Memory B cell (primary cell): ENCODE data around the gene GNB4.

ENCODE experiments used
- ATAC-seq: fragments of 150-1000 bp; cut with Tn5 transposase; 2 replicates; pipeline ENCODE4 v1.10.0; 2021; ENCODE audit warnings: low read depth, mild to moderate bottlenecking, moderate library complexity
- DNase-seq, 2 donors: peaks; one replicate each; pipeline ENCODE4 v3.0.0; 2022; ENCODE audit warnings: low spot score in 2 of 2
- H3K27ac Mint-ChIP-seq: one replicate; pipeline ENCODE4 v1.8.0; 2022; ENCODE audit warnings: mild to moderate bottlenecking, moderate library complexity, mixed read lengths
- H3K27me3 Mint-ChIP-seq: one replicate; pipeline ENCODE4 v1.8.0; 2022; ENCODE audit warnings: mixed read lengths
- H3K36me3 Mint-ChIP-seq: one replicate; pipeline ENCODE4 v1.8.0; 2022; ENCODE audit warnings: mild to moderate bottlenecking, mixed read lengths
- H3K4me1 Mint-ChIP-seq: one replicate; pipeline ENCODE4 v1.8.0; 2022; ENCODE audit warnings: mixed read lengths
- H3K4me3 Mint-ChIP-seq: one replicate; pipeline ENCODE4 v1.8.0; 2022; ENCODE audit warnings: mild to moderate bottlenecking, moderate library complexity, mixed read lengths
- H3K9me3 Mint-ChIP-seq: one replicate; pipeline ENCODE4 v1.8.0; 2022; ENCODE audit warnings: mixed read lengths

The GNB4 gene

DNA sequence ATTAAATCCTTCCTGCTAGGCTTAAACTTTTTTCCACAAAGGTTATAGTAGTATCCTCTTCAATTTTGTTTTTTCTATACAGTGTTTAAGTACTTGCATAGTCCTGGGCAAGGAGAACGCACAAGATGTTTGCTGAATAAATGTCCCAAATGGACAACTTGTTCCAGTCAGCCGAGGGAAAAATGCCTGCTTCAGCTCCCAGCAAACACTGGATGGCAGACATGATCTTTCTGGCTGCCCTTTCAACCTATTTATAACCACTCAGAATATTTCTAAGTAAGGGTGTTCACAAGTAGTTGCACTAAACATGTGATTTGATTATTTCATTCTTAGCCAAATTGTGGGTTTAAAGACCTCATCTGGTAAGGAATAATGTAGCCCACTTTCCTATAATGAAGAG is 29.8 kb downstream of the GNB4 start:
- H3K4me1 Mint-ChIP-seq = no peaks in the 10 kb centered on the region
- no peaks in the 10 kb centered on the region for H3K9me3 Mint-ChIP-seq
- H3K27ac Mint-ChIP-seq = no peak overlapping the region
- no peaks in the 10 kb centered on the region for H3K27me3 Mint-ChIP-seq
- ATAC-seq (peak; percentile 34), DNase-seq (no peak)
- H3K36me3 Mint-ChIP-seq = peaks cover 21% of the 10 kb centered on the region
- no peak overlapping the region for H3K4me3 Mint-ChIP-seq

DNA sequence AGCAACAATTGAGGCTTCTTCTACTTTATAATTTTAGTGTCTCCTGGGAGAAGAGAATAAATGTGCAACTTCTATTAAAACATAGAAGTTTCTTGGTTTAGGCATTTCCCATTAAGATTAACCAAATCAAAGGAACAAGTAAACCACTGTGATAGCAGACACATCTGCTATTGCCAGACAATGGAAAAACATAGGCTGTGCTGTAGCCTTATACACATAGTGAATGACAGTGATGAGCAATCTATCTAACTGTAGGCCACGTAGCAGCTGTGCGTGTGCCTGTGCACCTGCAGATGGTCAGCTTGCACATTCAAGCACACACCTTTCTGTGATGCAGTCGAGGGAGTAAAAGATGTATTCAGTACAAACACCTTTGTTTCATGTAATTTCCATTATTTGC is 32.7 kb downstream of the GNB4 start:
- no peaks in the 10 kb centered on the region for H3K27me3 Mint-ChIP-seq
- no peaks in the 10 kb centered on the region for H3K4me1 Mint-ChIP-seq

DNA sequence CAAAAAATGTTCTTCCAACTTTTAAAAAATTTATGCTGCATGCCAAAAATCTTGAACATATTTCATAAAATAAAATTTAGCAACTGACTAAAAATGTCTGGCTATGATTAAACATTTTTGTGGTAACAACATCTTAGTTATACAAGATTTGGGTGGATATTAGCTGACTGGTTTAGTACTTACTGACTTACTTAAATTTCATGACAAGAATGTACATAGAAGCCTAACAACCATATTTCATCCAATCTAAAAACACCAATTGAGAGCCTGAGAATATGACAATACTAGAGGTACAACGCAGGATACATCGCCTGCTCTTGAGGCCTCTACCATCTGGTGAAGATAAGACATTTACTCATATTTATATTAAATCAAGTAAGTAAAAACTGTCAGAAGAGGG is 34.6 kb downstream of the GNB4 start:
- Mint-ChIP-seq H3K27ac (no peak overlapping the region), H3K4me3 (no peak overlapping the region), H3K27me3 (no peaks in the 10 kb centered on the region), H3K4me1 (no peaks in the 10 kb centered on the region), H3K36me3 (peaks cover 8% of the 10 kb centered on the region), H3K9me3 (no peaks in the 10 kb centered on the region)
- DNase-seq (no peak), ATAC-seq (no peak)

More for the DNA sequence above, 32.7 kb downstream of the GNB4 start:
- no peak overlapping the region for H3K4me3 Mint-ChIP-seq
- peaks cover 8% of the 10 kb centered on the region for H3K36me3 Mint-ChIP-seq
- no peaks in the 10 kb centered on the region for H3K9me3 Mint-ChIP-seq
- DNase-seq (no peak), ATAC-seq (no peak)
- H3K27ac Mint-ChIP-seq = no peak overlapping the region

DNA sequence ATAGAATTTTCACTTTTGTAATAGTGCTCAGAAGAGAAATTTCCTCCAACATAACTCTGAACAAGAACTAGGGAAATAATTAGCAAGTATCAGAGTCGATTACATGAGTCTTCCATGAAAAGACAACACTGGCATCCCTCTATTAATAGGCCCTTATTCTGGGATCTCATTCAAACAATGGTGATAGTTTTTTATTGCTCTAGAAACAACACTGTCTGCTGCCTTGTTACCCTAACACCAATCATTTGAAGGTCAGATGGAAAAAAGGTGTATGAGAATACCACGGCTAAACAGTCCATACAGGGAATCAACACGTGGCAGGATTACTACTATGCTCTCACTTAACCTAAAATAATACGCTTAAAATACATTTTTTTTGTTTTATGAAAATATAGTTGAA is 35.9 kb downstream of the GNB4 start:
- Mint-ChIP-seq H3K4me3 (no peak overlapping the region), H3K27me3 (no peaks in the 10 kb centered on the region), H3K9me3 (no peaks in the 10 kb centered on the region), H3K4me1 (no peaks in the 10 kb centered on the region), H3K36me3 (peaks cover 9% of the 10 kb centered on the region), H3K27ac (no peak overlapping the region)
- DNase-seq (no peak), ATAC-seq (no peak)

DNA sequence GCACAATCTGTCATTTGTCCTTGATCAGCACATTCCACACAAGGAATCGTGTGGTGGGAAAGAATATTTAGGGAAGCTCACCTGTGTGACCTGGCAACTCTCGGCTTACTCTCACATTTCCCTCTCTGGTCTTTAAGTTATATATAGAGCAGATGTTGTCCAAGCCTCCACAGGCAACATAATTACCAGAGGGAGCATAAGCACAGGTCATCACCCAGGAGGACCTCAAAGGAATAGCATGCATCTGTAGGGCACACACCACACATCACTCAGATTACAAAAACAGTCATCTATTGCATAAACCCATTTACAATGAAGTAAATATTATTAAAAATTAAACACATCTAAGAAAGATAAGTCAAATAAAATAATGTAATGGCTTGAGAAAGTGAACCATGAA is 36.5 kb downstream of the GNB4 start:
- no peaks in the 10 kb centered on the region for H3K4me1 Mint-ChIP-seq
- no peak for ATAC-seq
- DNase-seq = no peak
- no peaks in the 10 kb centered on the region for H3K27me3 Mint-ChIP-seq
- no peak overlapping the region for H3K4me3 Mint-ChIP-seq
- H3K36me3 Mint-ChIP-seq = peaks cover 10% of the 10 kb centered on the region
- no peaks in the 10 kb centered on the region for H3K9me3 Mint-ChIP-seq
- H3K27ac Mint-ChIP-seq = no peak overlapping the region

DNA sequence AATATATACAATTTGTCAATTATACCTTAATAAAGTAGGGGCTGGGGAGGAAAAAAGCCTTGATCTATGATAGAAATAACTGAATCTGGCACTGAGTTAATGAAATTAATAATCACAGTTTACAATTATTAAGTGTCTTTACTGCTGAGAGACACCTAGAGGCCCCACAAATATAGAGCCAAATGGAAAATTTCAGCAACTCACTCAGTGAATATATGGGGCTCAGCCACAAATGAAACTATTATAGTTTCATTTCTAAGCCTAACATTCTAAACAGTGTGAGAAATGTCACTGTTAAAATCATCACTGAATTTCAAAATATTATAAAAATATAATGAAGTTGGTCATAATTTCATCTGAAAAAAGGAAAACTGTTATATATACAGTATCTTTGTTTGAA is 40.3 kb downstream of the GNB4 start:
- ATAC-seq = no peak
- Mint-ChIP-seq H3K27ac (no peak overlapping the region), H3K4me3 (no peak overlapping the region), H3K4me1 (no peaks in the 10 kb centered on the region), H3K9me3 (no peaks in the 10 kb centered on the region), H3K27me3 (no peaks in the 10 kb centered on the region), H3K36me3 (peaks cover 2% of the 10 kb centered on the region)
- no peak for DNase-seq

DNA sequence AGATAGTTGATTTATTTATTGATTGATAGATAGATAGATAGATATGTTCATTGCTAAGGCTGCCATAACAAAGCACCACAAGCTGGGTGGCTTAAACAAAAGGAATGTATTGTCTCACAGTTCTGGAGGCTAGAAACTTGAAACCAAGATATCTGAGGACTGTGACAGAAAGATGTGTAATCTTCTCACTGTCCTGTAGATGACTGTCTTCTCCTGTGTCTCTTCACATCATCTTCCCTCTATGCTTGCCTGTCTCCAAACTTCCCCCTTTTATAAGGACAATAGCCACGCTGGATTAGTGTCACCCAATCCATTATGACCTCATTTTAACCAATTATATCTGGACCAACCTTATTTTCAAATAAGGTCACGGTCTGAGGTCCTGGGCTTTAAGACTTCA is 40.9 kb downstream of the GNB4 start:
- H3K4me3 Mint-ChIP-seq = no peak overlapping the region
- ATAC-seq = no peak
- peaks cover 2% of the 10 kb centered on the region for H3K36me3 Mint-ChIP-seq
- no peak overlapping the region for H3K27ac Mint-ChIP-seq
- H3K4me1 Mint-ChIP-seq = no peaks in the 10 kb centered on the region
- H3K9me3 Mint-ChIP-seq = no peaks in the 10 kb centered on the region
- no peaks in the 10 kb centered on the region for H3K27me3 Mint-ChIP-seq
- no peak for DNase-seq

DNA sequence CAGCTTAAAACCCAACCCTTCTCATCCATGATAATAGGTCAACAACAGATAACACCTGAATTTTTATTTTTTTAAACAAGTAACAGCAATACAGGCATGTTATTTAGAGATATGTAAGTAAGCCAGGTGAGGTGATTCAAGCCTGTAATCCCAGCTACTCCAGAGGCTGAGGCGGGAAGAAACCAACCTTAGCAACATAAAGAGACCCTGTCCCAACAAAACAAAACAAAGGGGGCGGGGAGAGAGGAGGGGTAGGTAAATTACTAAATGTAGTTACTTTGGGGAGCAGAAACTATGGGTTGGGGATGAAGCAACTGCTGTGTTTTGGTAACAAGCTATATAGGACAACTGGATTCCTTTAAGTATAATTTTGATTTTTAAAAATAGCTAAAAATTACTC is 47.0 kb downstream of the GNB4 start:
- ATAC-seq = no peak
- no peaks in the 10 kb centered on the region for H3K27me3 Mint-ChIP-seq
- no peaks in the 10 kb centered on the region for H3K9me3 Mint-ChIP-seq
- DNase-seq = no peak
- H3K4me3 Mint-ChIP-seq = no peak overlapping the region
- H3K27ac Mint-ChIP-seq = no peak overlapping the region
- no peaks in the 10 kb centered on the region for H3K4me1 Mint-ChIP-seq
- H3K36me3 Mint-ChIP-seq = peaks cover 6% of the 10 kb centered on the region

DNA sequence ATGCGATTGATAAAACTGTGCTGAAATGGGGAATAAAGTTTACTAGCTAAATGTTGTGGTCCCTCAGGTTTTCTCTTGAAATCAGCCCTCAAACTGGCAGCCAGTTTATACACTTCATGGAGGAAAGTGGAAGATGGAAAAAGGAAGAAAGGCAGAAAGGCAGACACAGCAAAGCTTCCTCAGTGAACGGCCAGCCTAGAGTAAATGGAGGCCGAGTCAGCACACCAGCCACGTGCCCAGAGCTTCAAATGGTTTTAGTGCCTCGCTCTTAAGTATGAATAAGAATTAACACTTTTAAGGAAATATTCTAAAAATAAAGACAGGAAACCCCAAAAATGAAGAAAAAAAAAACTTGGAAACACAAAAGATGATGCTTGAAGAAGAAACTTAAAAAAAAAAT is 48.3 kb downstream of the GNB4 start:
- peak overlapping the region; percentile 43 for H3K27ac Mint-ChIP-seq
- H3K27me3 Mint-ChIP-seq = no peaks in the 10 kb centered on the region
- H3K36me3 Mint-ChIP-seq = peaks cover 6% of the 10 kb centered on the region
- H3K4me3 Mint-ChIP-seq = no peak overlapping the region
- no peaks in the 10 kb centered on the region for H3K4me1 Mint-ChIP-seq
- H3K9me3 Mint-ChIP-seq = no peaks in the 10 kb centered on the region
- no peak for ATAC-seq
- DNase-seq = no peak

DNA sequence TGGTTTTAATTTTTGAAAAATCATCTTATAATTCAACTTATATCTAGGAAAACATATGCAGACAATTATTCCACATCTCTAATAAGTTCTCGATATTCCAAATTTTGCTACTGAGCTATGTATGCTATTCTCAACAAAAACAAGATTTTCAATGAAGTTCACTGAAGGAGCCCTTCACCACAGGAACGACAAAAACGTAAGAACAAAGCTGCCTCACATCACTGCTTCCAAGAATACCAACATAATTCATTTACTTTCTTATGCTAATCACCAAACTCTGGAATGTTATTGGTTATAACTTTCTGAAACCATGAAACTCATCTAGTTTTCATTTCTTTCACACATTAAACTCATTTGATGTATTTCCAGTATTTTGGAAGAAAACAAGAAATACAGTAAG is 49.7 kb downstream of the GNB4 start:
- Mint-ChIP-seq H3K4me1 (no peaks in the 10 kb centered on the region), H3K27me3 (no peaks in the 10 kb centered on the region), H3K27ac (no peak overlapping the region), H3K4me3 (no peak overlapping the region), H3K9me3 (no peaks in the 10 kb centered on the region), H3K36me3 (peaks cover 6% of the 10 kb centered on the region)
- no peak for DNase-seq
- no peak for ATAC-seq

DNA sequence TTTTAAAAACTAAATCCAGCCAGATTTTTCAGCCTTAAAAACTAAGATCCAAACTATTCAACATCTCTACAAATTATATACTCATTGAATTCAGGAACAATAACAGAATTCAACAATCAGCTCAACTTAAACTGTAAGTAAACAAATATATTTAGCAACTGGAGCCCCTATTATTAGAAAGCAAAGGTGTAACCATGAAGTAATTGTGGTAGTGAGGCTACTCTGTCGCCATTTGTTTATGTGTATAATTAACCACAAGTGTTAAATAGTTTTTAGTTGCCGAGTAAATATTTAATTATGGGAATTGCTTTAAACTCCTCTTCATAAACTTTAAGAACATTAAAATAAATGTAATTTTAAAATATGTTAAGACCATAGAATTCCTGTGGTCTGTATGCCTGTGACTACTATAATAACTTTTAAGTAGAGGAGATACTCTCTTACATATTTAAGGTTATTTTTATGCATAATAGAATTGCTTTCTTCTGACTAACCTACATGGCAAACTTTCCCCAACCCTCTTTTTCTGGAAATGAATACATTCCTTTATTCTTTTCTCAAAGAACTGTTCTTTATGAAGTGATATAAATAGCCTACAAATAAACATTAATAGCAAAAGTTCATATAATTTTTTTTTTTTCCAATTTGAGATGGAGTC is 52.6 kb downstream of the GNB4 start:
- ATAC-seq = no peak
- no peaks in the 10 kb centered on the region for H3K4me1 Mint-ChIP-seq
- no peaks in the 10 kb centered on the region for H3K9me3 Mint-ChIP-seq
- no peak for DNase-seq
- H3K27me3 Mint-ChIP-seq = no peaks in the 10 kb centered on the region
- peaks cover 5% of the 10 kb centered on the region for H3K36me3 Mint-ChIP-seq
- H3K27ac Mint-ChIP-seq = no peak overlapping the region
- no peak overlapping the region for H3K4me3 Mint-ChIP-seq

DNA sequence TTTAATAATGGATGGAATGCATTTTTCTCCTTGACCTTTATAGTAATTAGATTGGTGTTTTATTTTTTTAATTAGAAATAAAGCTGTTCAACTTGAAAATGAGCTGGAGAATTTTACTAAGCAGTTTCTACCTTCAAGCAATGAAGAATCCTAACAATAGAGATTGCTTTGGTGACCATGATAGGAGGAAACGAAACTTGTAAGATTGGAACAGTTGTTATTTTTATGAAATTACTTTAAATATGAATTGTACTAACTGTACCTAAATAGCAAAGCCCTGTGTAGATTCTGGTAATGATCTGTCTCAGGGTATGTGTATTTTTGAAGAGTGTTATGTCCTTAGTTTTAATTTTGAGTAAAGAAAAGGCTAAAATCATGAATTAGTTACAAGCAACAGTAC is 59.4 kb downstream of the GNB4 start:
- peaks cover 4% of the 10 kb centered on the region for H3K4me1 Mint-ChIP-seq
- H3K4me3 Mint-ChIP-seq = no peak overlapping the region
- peak overlapping the region; percentile 53 for H3K27ac Mint-ChIP-seq
- ATAC-seq = no peak
- H3K36me3 Mint-ChIP-seq = peaks cover 13% of the 10 kb centered on the region
- DNase-seq = no peak
- no peaks in the 10 kb centered on the region for H3K9me3 Mint-ChIP-seq
- H3K27me3 Mint-ChIP-seq = no peaks in the 10 kb centered on the region

DNA sequence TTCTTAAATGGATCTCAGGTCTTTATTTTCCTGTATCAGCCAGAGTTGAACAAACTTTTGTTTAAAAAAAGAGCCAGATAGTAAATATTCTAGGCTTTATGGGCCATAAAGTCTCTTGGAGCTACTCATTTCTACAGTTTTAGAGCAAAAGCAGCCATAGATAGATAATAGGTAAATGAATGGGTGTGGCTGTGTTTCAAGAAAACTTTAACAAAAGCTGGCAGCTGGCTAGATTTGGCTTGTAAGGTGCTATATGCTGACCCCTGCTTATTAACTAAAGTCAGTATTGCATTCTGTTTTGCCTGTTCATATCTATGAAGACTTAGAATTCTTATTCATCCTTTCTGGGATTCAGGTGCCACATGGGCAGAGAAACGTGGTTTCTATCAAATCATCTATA is 74.8 kb downstream of the GNB4 start:
- H3K36me3 Mint-ChIP-seq = peaks cover 11% of the 10 kb centered on the region
- no peak overlapping the region for H3K27ac Mint-ChIP-seq
- no peak for DNase-seq
- H3K9me3 Mint-ChIP-seq = no peaks in the 10 kb centered on the region
- no peaks in the 10 kb centered on the region for H3K27me3 Mint-ChIP-seq
- no peak overlapping the region for H3K4me3 Mint-ChIP-seq
- no peaks in the 10 kb centered on the region for H3K4me1 Mint-ChIP-seq
- no peak for ATAC-seq

DNA sequence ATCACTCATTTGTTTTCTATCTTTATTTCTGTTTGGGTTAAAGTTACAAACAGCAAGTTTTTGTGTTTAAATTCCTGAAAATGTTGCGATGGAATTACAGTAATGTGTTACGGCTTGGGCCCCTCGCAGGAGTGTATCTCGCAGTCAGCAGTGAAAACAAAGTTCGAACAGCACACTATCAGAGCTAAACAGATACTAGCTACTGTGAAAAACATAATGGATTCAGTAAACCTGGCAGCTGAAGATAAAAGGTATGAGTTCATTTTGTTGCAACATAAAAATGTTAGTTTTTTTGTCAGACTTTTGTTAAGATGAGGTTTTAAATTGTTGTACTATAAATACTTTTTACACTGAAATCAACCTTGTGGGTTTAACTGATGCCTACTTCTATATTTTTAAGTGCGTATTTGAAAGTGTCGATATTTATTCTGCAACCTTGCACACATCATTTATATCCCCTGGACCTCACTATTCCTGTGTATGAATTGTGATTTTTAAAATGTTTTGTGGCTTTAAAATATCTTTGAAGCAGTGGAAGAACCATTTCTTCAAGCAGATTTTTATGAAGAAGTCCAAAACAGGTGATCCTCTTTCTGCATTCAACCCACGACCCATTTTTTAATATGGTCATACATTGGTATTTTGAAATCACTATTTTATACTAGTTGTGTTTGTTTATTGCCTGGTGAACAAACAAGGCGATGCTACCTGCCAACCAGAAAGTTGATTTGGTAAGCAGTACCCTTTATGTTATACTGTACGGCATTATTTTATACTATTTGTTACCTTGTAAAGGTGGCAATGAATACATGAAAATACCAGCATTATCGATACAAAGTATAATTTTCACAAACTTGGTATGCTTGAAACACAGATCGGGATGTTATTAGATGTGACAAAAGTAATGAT is 75.9 kb downstream of the GNB4 start:
- no peak for ATAC-seq
- Mint-ChIP-seq H3K36me3 (peaks cover 8% of the 10 kb centered on the region), H3K4me1 (no peaks in the 10 kb centered on the region), H3K9me3 (no peaks in the 10 kb centered on the region), H3K27me3 (no peaks in the 10 kb centered on the region), H3K4me3 (no peak overlapping the region), H3K27ac (no peak overlapping the region)
- DNase-seq = no peak

DNA sequence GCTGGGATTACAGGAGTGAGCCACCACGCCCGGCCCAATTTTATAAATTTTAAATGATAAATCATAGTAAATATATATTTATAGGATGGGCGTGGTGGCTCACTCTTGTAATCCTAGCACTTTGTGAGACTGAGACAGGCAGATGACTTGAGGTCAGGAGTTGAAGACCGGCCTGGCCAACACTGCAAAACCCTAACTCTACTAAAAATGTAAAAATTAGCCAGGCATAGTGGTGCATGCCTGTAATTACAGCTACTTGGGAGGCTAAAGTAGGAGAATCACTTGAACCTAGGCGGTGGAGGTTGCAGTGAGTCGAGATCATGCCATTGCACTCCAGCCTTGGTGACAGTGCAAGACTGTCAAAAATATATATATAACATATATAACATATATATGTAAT is 77.3 kb downstream of the GNB4 start:
- Mint-ChIP-seq H3K27me3 (no peaks in the 10 kb centered on the region), H3K4me3 (no peak overlapping the region)

More for the DNA sequence above, 77.3 kb downstream of the GNB4 start:
- Mint-ChIP-seq H3K36me3 (peaks cover 6% of the 10 kb centered on the region), H3K27ac (no peak overlapping the region), H3K4me1 (no peaks in the 10 kb centered on the region), H3K9me3 (no peaks in the 10 kb centered on the region)
- DNase-seq (no peak), ATAC-seq (no peak)
